CD14-positive monocyte (primary cell): ENCODE results near the gene SH3RF3. TPM values are rescaled to one million over a fixed set of nuclear protein-coding genes. Genes with fewer than 3 reads are reported as not detected.

Experiments used
- DNase-seq, 3 donors: peaks; one replicate each; pipeline ENCODE4 v3.0.0-alpha.2; 2011 to 2022
- H2AFZ ChIP-seq: 2 replicates; pipeline ENCODE4 v1.6.0; 2012; ENCODE audit warnings: mild to moderate bottlenecking, low read depth, low read length, inconsistent platforms; ENCODE audit not compliant: insufficient read depth, poor library complexity, severe bottlenecking
- H3K27ac ChIP-seq, 2 donors: 1 replicate in 1 of 2; 2 replicates in 1 of 2; pipeline ENCODE4 v1.5.1; 2012 to 2013; ENCODE audit warnings: low read length in 2 of 2, control low read depth in 1 of 2, inconsistent platforms in 1 of 2, low read depth in 1 of 2, mild to moderate bottlenecking in 1 of 2
- H3K27me3 ChIP-seq, 2 donors: one replicate each; pipeline versions ENCODE4 v1.6.0 to v1.6.1; 2011 to 2013; ENCODE audit warnings: low read length in 2 of 2; ENCODE audit not compliant: control insufficient read depth in 2 of 2, insufficient read depth in 2 of 2
- H3K36me3 ChIP-seq, 2 donors: replicated peaks in 1 of 2; 1 replicate in 1 of 2; 2 replicates in 1 of 2; pipeline versions ENCODE4 v1.5.1 to v1.6.1; 2012 to 2013; ENCODE audit warnings: low read length in 2 of 2, control low read depth in 1 of 2, inconsistent platforms in 1 of 2, mild to moderate bottlenecking in 1 of 2; ENCODE audit not compliant: insufficient read depth in 2 of 2, control insufficient read depth in 1 of 2
- H3K4me1 ChIP-seq, 2 donors: 1 replicate in 1 of 2; 2 replicates in 1 of 2; pipeline versions ENCODE4 v1.5.1 to v1.6.1; 2012 to 2013; ENCODE audit warnings: low read length in 2 of 2, control low read depth in 1 of 2, inconsistent platforms in 1 of 2, mild to moderate bottlenecking in 1 of 2, moderate library complexity in 1 of 2; ENCODE audit not compliant: insufficient read depth in 2 of 2, control insufficient read depth in 1 of 2
- H3K4me2 ChIP-seq: replicated peaks from 2 replicates; pipeline ENCODE3; 2012; ENCODE audit warnings: low read length, moderate library complexity, mild to moderate bottlenecking; ENCODE audit not compliant: poor library complexity, severe bottlenecking; ENCODE audit errors: extremely low read depth
- H3K4me3 ChIP-seq, 3 experiments: fragments of 200-600 bp in 1 of 3; sonication (generic) in 1 of 3; replicated peaks in 1 of 3; 1 replicate in 2 of 3; 2 replicates in 1 of 3; pipeline ENCODE4 v1.5.1; 2011 to 2013; ENCODE audit warnings: low read length in 3 of 3, mild to moderate bottlenecking in 3 of 3, control low read depth in 2 of 3, low read depth in 2 of 3, inconsistent platforms in 1 of 3, moderate library complexity in 1 of 3
- H3K79me2 ChIP-seq: 2 replicates; pipeline ENCODE4 v1.6.0; 2012; ENCODE audit warnings: mild to moderate bottlenecking, control low read depth, inconsistent platforms, low read length, moderate library complexity; ENCODE audit not compliant: insufficient read depth
- H3K9ac ChIP-seq: 2 replicates; pipeline ENCODE4 v1.6.0; 2017; ENCODE audit warnings: low read length, mild to moderate bottlenecking; ENCODE audit not compliant: insufficient read depth, poor library complexity, severe bottlenecking
- H3K9me3 ChIP-seq, 2 donors: replicated peaks in 1 of 2; 1 replicate in 1 of 2; 2 replicates in 1 of 2; pipeline versions ENCODE4 v1.5.1 to v1.6.1; 2012 to 2013; ENCODE audit warnings: low read length in 2 of 2, control low read depth in 1 of 2; ENCODE audit not compliant: control insufficient read depth in 1 of 2, insufficient read depth in 1 of 2
- H4K20me1 ChIP-seq: 2 replicates; pipeline ENCODE4 v1.6.0; 2012; ENCODE audit warnings: mild to moderate bottlenecking, low read length, control low read depth, moderate library complexity; ENCODE audit not compliant: insufficient read depth
- H3K27ac Mint-ChIP-seq, 7 donors: one replicate each; pipeline ENCODE4 v1.8.0; 2020; ENCODE audit warnings: mild to moderate bottlenecking in 7 of 7, mixed read lengths in 7 of 7, moderate library complexity in 6 of 7, inconsistent platforms in 2 of 7
- H3K27me3 Mint-ChIP-seq, 3 donors: one replicate each; pipeline ENCODE4 v1.8.0; 2021 to 2022; ENCODE audit warnings: low read depth in 3 of 3, mild to moderate bottlenecking in 3 of 3, mixed read lengths in 3 of 3, moderate library complexity in 3 of 3, inconsistent platforms in 1 of 3
- H3K36me3 Mint-ChIP-seq, 2 donors: one replicate each; pipeline ENCODE4 v1.8.0; 2020; ENCODE audit warnings: mixed read lengths in 2 of 2, inconsistent platforms in 1 of 2, mild to moderate bottlenecking in 1 of 2
- H3K4me1 Mint-ChIP-seq: one replicate; pipeline ENCODE4 v1.8.0; 2020; ENCODE audit warnings: mild to moderate bottlenecking, mixed read lengths
- H3K4me3 Mint-ChIP-seq, 2 donors: one replicate each; pipeline ENCODE4 v1.8.0; 2020; ENCODE audit warnings: mild to moderate bottlenecking in 2 of 2, mixed read lengths in 2 of 2, moderate library complexity in 1 of 2
- H3K9me3 Mint-ChIP-seq, 7 donors: one replicate each; pipeline ENCODE4 v1.8.0; 2020 to 2022; ENCODE audit warnings: mixed read lengths in 7 of 7, mild to moderate bottlenecking in 6 of 7, moderate library complexity in 6 of 7, inconsistent platforms in 2 of 7
- CTCF ChIP-seq: fragments of 200-600 bp; IDR thresholded peaks from one replicate; pipeline ENCODE4 v1.8.0; 2022; ENCODE audit warnings: antibody characterized with exemption, mild to moderate bottlenecking
- WGBS: methylation state at CpG from one replicate; pipeline ENCODE4 v1.1.5; 2013; ENCODE audit warnings: missing lambda C conversion rate; ENCODE audit not compliant: insufficient coverage; 5-methylcytosine and 5-hydroxymethylcytosine counted together
- intact Hi-C, 2 donors: fragments of 100-400 bp; cut with micrococcal nuclease; formaldehyde crosslinking; loops; one replicate each; pipeline versions ENCODE4 v1.15.0 to v1.15.1; 2023
- polyA plus RNA-seq, 3 donors: library from polyadenylated mRNA; depleted of rRNA in 1 of 3; unstranded in 2 of 3; stranded (reverse) in 1 of 3; fragments of 300-500 nt in 2 of 3; fragments of >200 nt in 1 of 3; fragmentation: Illumina TruSeq in 2 of 3; gene quantifications; 1 replicate in 2 of 3; 2 replicates in 1 of 3; pipeline ENCODE4 v1.2.3, GENCODE V29; 2012 to 2021

Gene SH3RF3
- polyA plus RNA-seq, 3 donors: 0.25 to 0.75 (median 0.34) TPM

- Mint-ChIP-seq H3K4me1 (peaks cover 43% of the 10 kb centered on the region), H3K36me3 (no peaks in the 10 kb centered on the region), H3K9me3 (peaks cover 0 to 2% (median 0%) of the 10 kb centered on the region in 7 donors), H3K27me3 (peaks cover 27 to 36% (median 32%) of the 10 kb centered on the region in 3 donors), H3K27ac (no peak overlapping the region), H3K4me3 (no peak overlapping the region)
- Histone ChIP-seq H3K4me2 (no peak overlapping the region), H4K20me1 (no peaks in the 10 kb centered on the region), H3K4me1 (peaks cover 43% of the 10 kb centered on the region in 2 donors), H3K9me3 (no peaks in the 10 kb centered on the region), H3K79me2 (no peaks in the 10 kb centered on the region), H3K27me3 (peaks cover 0 to 10% of the 10 kb centered on the region in 2 donors), H3K36me3 (no peaks in the 10 kb centered on the region), H3K27ac (no peak overlapping the region), H3K9ac (no peak overlapping the region), H2AFZ (no peak overlapping the region), H3K4me3 (no peak overlapping the region)
- intact Hi-C loops: loop anchor here in 1 of 2 donors (10.0 kb wide), 1 partner anchor 211 kb away; the partner anchor contains the start of gene SH3RF3
- DNase-seq: no peak
- TF ChIP-seq CTCF: no peak
- 73% methylated on average over 5 of the region's 6 CpGs for WGBS
Observed at GRCh38 chr2:109336296-109336695, 207.3 kb downstream of the SH3RF3 start.

GRCh38 chr2:109337221-109337620, 208.2 kb downstream of the SH3RF3 start:
- Histone ChIP-seq H3K36me3 (no peaks in the 10 kb centered on the region), H3K27me3 (peaks cover 0 to 10% of the 10 kb centered on the region in 2 donors), H3K4me1 (peaks cover 33 to 34% of the 10 kb centered on the region in 2 donors), H3K27ac (no peak overlapping the region), H3K4me3 (no peak overlapping the region), H2AFZ (no peak overlapping the region), H3K9ac (no peak overlapping the region), H3K4me2 (no peak overlapping the region), H3K9me3 (no peaks in the 10 kb centered on the region), H4K20me1 (no peaks in the 10 kb centered on the region), H3K79me2 (no peaks in the 10 kb centered on the region)
- no peak overlapping the region for H3K27ac Mint-ChIP-seq
- intact Hi-C loops: loop anchor here in 1 of 2 donors (10.0 kb wide), 1 partner anchor 212 kb away; the partner anchor contains the start of gene SH3RF3
- H3K4me1 Mint-ChIP-seq: peaks cover 34% of the 10 kb centered on the region
- 98% methylated on average over 6 of the region's 9 CpGs for WGBS
- H3K9me3 Mint-ChIP-seq: peaks cover 0 to 2% (median 0%) of the 10 kb centered on the region in 7 donors
- no peak for TF ChIP-seq CTCF
- H3K27me3 Mint-ChIP-seq: peaks cover 22 to 30% (median 27%) of the 10 kb centered on the region in 3 donors
- no peak overlapping the region for H3K4me3 Mint-ChIP-seq
- no peaks in the 10 kb centered on the region for H3K36me3 Mint-ChIP-seq
- no peak for DNase-seq
